Spleen (tissue), 11 donors: ENCODE results near the gene RHBDL3. TPM values are rescaled to one million over a fixed set of nuclear protein-coding genes. Genes with fewer than 3 reads are reported as not detected.

Experiments
- DNase-seq: peaks from one replicate; pipeline ENCODE4 v3.0.0-alpha.2; 2020
- H3K27ac ChIP-seq, 8 donors: fragments of 200-600 bp; sonication (generic) in 7 of 8; 1 replicate in 4 of 8; 2 replicates in 4 of 8; pipeline versions ENCODE4 v1.5.0 to v1.8.0; 2016 to 2021; ENCODE audit warnings: inconsistent platforms in 4 of 8, mild to moderate bottlenecking in 4 of 8, moderate library complexity in 1 of 8
- H3K27me3 ChIP-seq, 7 donors: fragments of 200-600 bp; sonication (generic) in 6 of 7; replicated peaks in 1 of 7; 1 replicate in 4 of 7; 2 replicates in 3 of 7; pipeline versions ENCODE4 v1.5.0 to v1.8.0; 2016 to 2021; ENCODE audit warnings: inconsistent platforms in 3 of 7, mild to moderate bottlenecking in 1 of 7
- H3K36me3 ChIP-seq, 6 donors: fragments of 200-600 bp; sonication (generic) in 5 of 6; 1 replicate in 4 of 6; 2 replicates in 2 of 6; pipeline versions ENCODE4 v1.5.0 to v1.8.0; 2016 to 2021; ENCODE audit warnings: inconsistent platforms in 2 of 6
- H3K4me1 ChIP-seq, 6 donors: fragments of 200-600 bp; sonication (generic) in 5 of 6; 1 replicate in 3 of 6; 2 replicates in 3 of 6; pipeline versions ENCODE4 v1.5.0 to v1.8.0; 2016 to 2021; ENCODE audit warnings: inconsistent platforms in 3 of 6
- H3K4me3 ChIP-seq, 8 donors: fragments of 200-600 bp; sonication (generic) in 7 of 8; 1 replicate in 4 of 8; 2 replicates in 4 of 8; pipeline versions ENCODE4 v1.5.0 to v1.8.0; 2016 to 2021; ENCODE audit warnings: inconsistent platforms in 4 of 8, mild to moderate bottlenecking in 4 of 8, moderate library complexity in 2 of 8
- H3K9me3 ChIP-seq, 8 donors: fragments of 200-600 bp; sonication (generic) in 7 of 8; 1 replicate in 4 of 8; 2 replicates in 4 of 8; pipeline versions ENCODE4 v1.5.0 to v1.8.0; 2016 to 2021; ENCODE audit warnings: inconsistent platforms in 4 of 8
- CTCF ChIP-seq, 11 experiments: fragments of 200-600 bp in 7 of 11; fragments of 450-650 bp in 4 of 11; sonication (generic) in 4 of 11; IDR thresholded peaks in 8 of 11; conservative IDR thresholded peaks in 3 of 11; 1 replicate in 7 of 11; 2 replicates in 4 of 11; pipeline versions ENCODE4 v1.4.0 to v1.8.0; 2016 to 2021; ENCODE audit warnings: antibody characterized with exemption in 11 of 11, inconsistent platforms in 4 of 11, mild to moderate bottlenecking in 1 of 11
- POLR2A ChIP-seq, 3 donors: fragments of 450-650 bp; IDR thresholded peaks; one replicate each; pipeline ENCODE4 v1.5.1; 2017; ENCODE audit warnings: antibody characterized with exemption in 3 of 3, mild to moderate bottlenecking in 1 of 3
- POLR2AphosphoS5 ChIP-seq, 3 donors: sonication (generic); formaldehyde crosslinking; IDR thresholded peaks; one replicate each; pipeline ENCODE4 v1.5.1; 2017; ENCODE audit warnings: antibody characterized with exemption in 3 of 3
- WGBS, 5 donors: extraction: QIAGEN DNeasy Blood & Tissue Kit in 3 of 5; methylation state at CpG; one replicate each; pipeline versions ENCODE4 v1.1.5 to v1.1.7; 2013 to 2018; 5-methylcytosine and 5-hydroxymethylcytosine counted together
- intact Hi-C: fragments of 100-400 bp; cut with DNase I; formaldehyde crosslinking; loops from one replicate; pipeline ENCODE4 v1.15.0; 2023; ENCODE audit warnings: low total_unique reads
- polyA plus RNA-seq, 3 donors: library from polyadenylated mRNA; stranded (reverse); fragments of 200-250 nt; gene quantifications; one replicate each; pipeline ENCODE4 v1.2.1, GENCODE V29; 2013
- total RNA-seq, 7 donors: library from RNA; depleted of rRNA in 3 of 7; stranded (reverse); fragments of >200 nt in 3 of 7; fragmentation: NEBNext Ultra II Directional in 4 of 7; extraction: Animal tissue kit (Norgen Biotek cat#: 25700) in 4 of 7; gene quantifications; one replicate each; pipeline versions ENCODE4 v1.1.0 to v1.2.1, GENCODE V29; 2016 to 2021
- donor health status: healthy with polysubstance abuse.
- donor health status: DM: no; HTN: no; CAD: no; lungs with moderate emphysema.
- donor health status: DM: no; HTN: no; CAD: no.
- donor health status: Bipolar disorder and iron deficiency.
- donor health status: healthy.
- donor health status: DM: no; HTN: no; CAD: no.
- donor health status: DM: yes; HTN: yes; CAD: no.

Gene RHBDL3
- total and polyA plus RNA-seq, 10 donors = 0.06 to 0.72 (median 0.25) TPM; not detected in 3

GRCh38 chr17:32277284-32277683 is 11.7 kb downstream of the RHBDL3 start:
- Histone ChIP-seq H3K9me3 (no peaks in the 10 kb centered on the region), H3K4me1 (peaks cover 0 to 9% (median 2%) of the 10 kb centered on the region in 6 donors), H3K27ac (no peak overlapping the region), H3K36me3 (no peaks in the 10 kb centered on the region), H3K27me3 (peaks cover 0 to 38% (median 0%) of the 10 kb centered on the region in 7 donors), H3K4me3 (no peak overlapping the region)
- TF ChIP-seq POLR2AphosphoS5 (IDR thresholded peaks at IDR 0.05) (no peak), POLR2A (IDR thresholded peaks at IDR 0.05) (no peak), CTCF (IDR thresholded peaks at IDR 0.05 in 8 of 11, conservative IDR thresholded peaks at IDR 0.05 in 3 of 11) (no peak)
- no peak for DNase-seq
- intact Hi-C loops = no loop called here
- 83 to 88% (median 84%) methylated on average over 4 to 6 of the region's 6 CpGs for WGBS, 5 donors

GRCh38 chr17:32278815-32279214 is 13.2 kb downstream of the RHBDL3 start:
- Histone ChIP-seq H3K9me3 (no peaks in the 10 kb centered on the region), H3K36me3 (no peaks in the 10 kb centered on the region), H3K27me3 (peaks cover 0 to 36% (median 3%) of the 10 kb centered on the region in 7 donors), H3K4me3 (no peak overlapping the region), H3K27ac (no peak overlapping the region), H3K4me1 (peaks cover 0 to 10% (median 2%) of the 10 kb centered on the region in 6 donors)
- WGBS, 5 donors = 89 to 97% (median 94%) methylated on average over 2 of the region's 2 CpGs
- no peak for TF ChIP-seq CTCF (IDR thresholded peaks at IDR 0.05 in 8 of 11, conservative IDR thresholded peaks at IDR 0.05 in 3 of 11)
- no peak for TF ChIP-seq POLR2AphosphoS5 (IDR thresholded peaks at IDR 0.05)
- TF ChIP-seq POLR2A (IDR thresholded peaks at IDR 0.05) = no peak
- DNase-seq = no peak
- intact Hi-C loops = no loop called here

- Histone ChIP-seq H3K9me3 (no peaks in the 10 kb centered on the region), H3K4me1 (peaks cover 0 to 15% (median 2%) of the 10 kb centered on the region in 6 donors), H3K36me3 (no peaks in the 10 kb centered on the region), H3K27ac (no peak overlapping the region), H3K4me3 (no peak overlapping the region), H3K27me3 (peaks cover 0 to 34% (median 5%) of the 10 kb centered on the region in 7 donors)
- intact Hi-C loops = no loop called here
- WGBS, 5 donors = 76 to 91% (median 89%) methylated on average over 16 to 21 of the region's 21 CpGs
- DNase-seq = no peak
- TF ChIP-seq CTCF (IDR thresholded peaks at IDR 0.05 in 8 of 11, conservative IDR thresholded peaks at IDR 0.05 in 3 of 11) = no peak
Measured at GRCh38 chr17:32279891-32280716, 14.5 kb downstream of the RHBDL3 start.

- DNase-seq = no peak
- no peaks in the 10 kb centered on the region for H3K36me3 ChIP-seq
- peaks cover 0 to 36% (median 0%) of the 10 kb centered on the region in 7 donors for H3K27me3 ChIP-seq
- no peaks in the 10 kb centered on the region for H3K9me3 ChIP-seq
- no peak overlapping the region for H3K4me3 ChIP-seq
- intact Hi-C loops = no loop called here
- H3K4me1 ChIP-seq = peaks cover 0 to 9% (median 0%) of the 10 kb centered on the region in 6 donors
- no peak for TF ChIP-seq CTCF (IDR thresholded peaks at IDR 0.05 in 8 of 11, conservative IDR thresholded peaks at IDR 0.05 in 3 of 11)
- no peak for TF ChIP-seq POLR2A (IDR thresholded peaks at IDR 0.05)
- no peak for TF ChIP-seq POLR2AphosphoS5 (IDR thresholded peaks at IDR 0.05)
- H3K27ac ChIP-seq = no peak overlapping the region
- 59 to 82% (median 78%) methylated on average over 7 to 9 of the region's 9 CpGs for WGBS, 5 donors
Measured at GRCh38 chr17:32281011-32281451, 15.4 kb downstream of the RHBDL3 start.
